Prostate gland (tissue), 2 donors: Measurements from ENCODE around the gene HOXC5.

ENCODE experiments used
- CTCF ChIP-seq, 4 experiments: fragments of 200-600 bp in 2 of 4; fragments of 450-650 bp in 2 of 4; sonication (generic) in 2 of 4; IDR thresholded peaks; 1 replicate in 3 of 4; 2 replicates in 1 of 4; pipeline ENCODE4 v1.5.1; 2016 to 2019; ENCODE audit warnings: antibody characterized with exemption in 4 of 4, mild to moderate bottlenecking in 2 of 4, moderate library complexity in 2 of 4
- POLR2A ChIP-seq: fragments of 450-650 bp; IDR thresholded peaks from one replicate; pipeline ENCODE4 v1.6.1; 2016; ENCODE audit warnings: antibody characterized with exemption, mild to moderate bottlenecking
- POLR2AphosphoS5 ChIP-seq: sonication (generic); formaldehyde crosslinking; IDR thresholded peaks from one replicate; pipeline ENCODE4 v1.6.1; 2017; ENCODE audit warnings: antibody characterized with exemption

- TF ChIP-seq CTCF (IDR thresholded peaks at IDR 0.05) (no peak), POLR2AphosphoS5 (no peak), POLR2A (no peak)
Measured at GRCh38 chr12:54005531-54005852, 27.4 kb upstream of the HOXC5 start.
